ENCODE measurements around the gene SNCA. TPM values are rescaled to one million over a fixed set of nuclear protein-coding genes. Genes with fewer than 3 reads are reported as not detected.

SNCA gene
- total RNA-seq, 1 donor = 3.5 TPM

DNA sequence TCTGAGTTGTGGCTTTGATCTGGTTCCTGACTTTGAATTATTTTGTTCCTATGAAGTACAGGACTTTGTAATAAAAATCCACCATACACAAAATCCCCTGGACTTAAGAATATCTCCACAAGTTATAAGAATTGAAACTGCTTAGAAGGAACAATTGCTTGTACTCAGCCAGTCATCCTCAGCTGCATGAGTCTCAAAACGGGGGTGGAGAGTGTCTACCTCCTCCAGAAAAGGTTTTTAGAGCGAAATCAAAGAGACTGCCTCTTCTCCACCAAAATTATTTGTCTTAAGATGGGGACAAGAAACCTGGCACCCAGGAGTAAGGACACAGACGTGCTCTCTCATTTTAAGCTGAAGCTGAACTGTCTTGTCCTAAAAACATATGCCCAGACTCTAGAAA is 74.7 kb downstream of the SNCA start:
- no peak for DNase-seq (ENCODE audit: low read depth)
- H3K4me3 ChIP-seq (ENCODE audit: low read depth, low read length) = no peak overlapping the region
- TF ChIP-seq, protein P1, sequence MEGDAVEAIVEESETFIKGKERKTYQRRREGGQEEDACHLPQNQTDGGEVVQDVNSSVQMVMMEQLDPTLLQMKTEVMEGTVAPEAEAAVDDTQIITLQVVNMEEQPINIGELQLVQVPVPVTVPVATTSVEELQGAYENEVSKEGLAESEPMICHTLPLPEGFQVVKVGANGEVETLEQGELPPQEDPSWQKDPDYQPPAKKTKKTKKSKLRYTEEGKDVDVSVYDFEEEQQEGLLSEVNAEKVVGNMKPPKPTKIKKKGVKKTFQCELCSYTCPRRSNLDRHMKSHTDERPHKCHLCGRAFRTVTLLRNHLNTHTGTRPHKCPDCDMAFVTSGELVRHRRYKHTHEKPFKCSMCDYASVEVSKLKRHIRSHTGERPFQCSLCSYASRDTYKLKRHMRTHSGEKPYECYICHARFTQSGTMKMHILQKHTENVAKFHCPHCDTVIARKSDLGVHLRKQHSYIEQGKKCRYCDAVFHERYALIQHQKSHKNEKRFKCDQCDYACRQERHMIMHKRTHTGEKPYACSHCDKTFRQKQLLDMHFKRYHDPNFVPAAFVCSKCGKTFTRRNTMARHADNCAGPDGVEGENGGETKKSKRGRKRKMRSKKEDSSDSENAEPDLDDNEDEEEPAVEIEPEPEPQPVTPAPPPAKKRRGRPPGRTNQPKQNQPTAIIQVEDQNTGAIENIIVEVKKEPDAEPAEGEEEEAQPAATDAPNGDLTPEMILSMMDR (IDR thresholded peaks at IDR 0.05; ENCODE audit: insufficient read depth, low read depth, low read length) = no peak

DNA sequence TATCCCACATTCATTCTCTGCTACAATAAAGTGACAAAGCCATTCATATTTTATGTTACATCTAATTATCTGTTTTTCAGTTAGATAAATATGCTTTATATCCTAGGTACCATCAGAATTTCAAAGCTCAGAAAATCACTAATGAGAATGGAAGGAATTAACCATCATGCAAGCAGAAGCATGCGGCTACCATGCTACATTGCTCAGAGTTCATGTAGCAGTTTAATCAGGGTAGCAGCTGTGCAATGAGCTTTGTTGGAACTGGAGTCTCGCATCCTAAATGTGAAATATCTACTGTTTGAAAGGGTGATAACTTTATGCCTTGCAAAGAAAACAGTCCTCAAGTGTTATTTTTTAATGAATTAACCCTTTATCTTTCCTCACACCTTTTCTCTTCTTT is 77.5 kb downstream of the SNCA start:
- TF ChIP-seq, protein P1 (IDR thresholded peaks at IDR 0.05; ENCODE audit: insufficient read depth, low read depth, low read length) = no peak
- H3K4me3 ChIP-seq (ENCODE audit: low read depth, low read length) = no peak overlapping the region
- no peak for DNase-seq (ENCODE audit: low read depth)

DNA sequence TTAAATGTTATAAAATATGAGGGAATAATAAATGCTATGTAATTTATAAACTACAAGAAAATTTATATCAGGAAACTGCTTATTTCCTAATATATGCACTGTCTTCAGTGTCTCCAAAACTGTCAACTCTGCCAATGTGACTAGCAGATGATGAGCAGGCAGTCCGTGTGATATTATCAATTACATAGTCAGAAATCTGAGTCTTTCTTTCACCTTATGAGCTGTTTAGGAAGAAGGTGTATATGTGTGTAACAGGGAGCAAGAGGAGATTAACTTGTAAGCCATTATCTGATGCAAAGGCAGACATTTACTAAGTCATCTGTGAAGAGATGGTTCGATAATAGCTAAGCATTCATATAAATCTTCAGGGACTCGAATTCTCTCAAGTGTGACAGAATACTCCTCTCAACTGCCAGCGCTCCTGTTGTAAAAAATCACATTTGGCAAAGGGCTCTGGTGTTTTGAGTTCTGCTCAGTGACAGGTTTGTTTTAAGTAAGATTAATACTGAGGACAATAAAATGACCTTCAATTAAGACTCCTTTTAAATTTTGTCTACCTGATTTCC is 79.7 kb downstream of the SNCA start:
- TF ChIP-seq, protein P1 (IDR thresholded peaks at IDR 0.05; ENCODE audit: insufficient read depth, low read depth, low read length) = no peak
- no peak for DNase-seq (ENCODE audit: low read depth)

DNA sequence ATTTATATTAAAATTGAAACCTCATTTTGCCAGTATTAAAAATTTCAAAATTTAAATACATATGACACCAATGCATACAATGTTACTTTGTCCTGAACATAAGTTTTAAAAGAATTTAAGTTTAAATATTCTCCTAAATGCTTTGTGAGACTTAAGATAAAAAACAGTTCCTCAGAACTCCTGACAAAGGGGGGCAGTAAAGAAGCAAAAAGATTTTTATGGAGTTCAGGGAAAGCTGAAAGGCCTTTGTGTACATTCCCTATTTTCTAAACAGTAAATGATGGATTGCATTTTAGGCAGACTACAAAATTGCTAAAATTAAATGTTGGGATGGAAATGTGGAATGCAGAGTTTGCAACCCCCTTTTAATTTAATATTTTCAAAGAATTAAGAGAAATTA is 81.7 kb downstream of the SNCA start:
- no peak overlapping the region for H3K4me3 ChIP-seq (ENCODE audit: low read depth, low read length)
- DNase-seq (ENCODE audit: low read depth) = peak; percentile 31
- TF ChIP-seq, protein P1 (IDR thresholded peaks at IDR 0.05; ENCODE audit: insufficient read depth, low read depth, low read length) = peak; percentile 25

More for the DNA sequence above, 79.7 kb downstream of the SNCA start:
- no peak overlapping the region for H3K4me3 ChIP-seq (ENCODE audit: low read depth, low read length)

DNA sequence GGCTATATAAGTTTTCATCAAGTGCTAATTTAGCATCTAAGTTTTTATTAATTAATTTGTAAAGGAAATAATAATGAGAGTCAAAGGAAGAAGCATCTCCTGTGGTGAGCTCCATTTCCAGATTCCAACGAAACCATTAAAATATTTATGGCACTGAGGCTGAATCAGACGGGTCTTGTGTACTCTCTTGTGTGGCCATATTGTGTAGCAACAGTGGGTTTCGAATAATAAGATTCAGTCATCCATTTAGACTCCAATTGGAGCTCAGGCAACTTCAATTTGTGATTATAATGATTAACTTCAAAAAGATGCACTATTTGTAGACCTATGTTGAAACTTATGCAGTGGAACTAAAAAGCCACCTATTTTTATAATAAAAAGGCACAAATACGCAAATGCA is 82.4 kb downstream of the SNCA start:
- TF ChIP-seq, protein P1 (IDR thresholded peaks at IDR 0.05; ENCODE audit: insufficient read depth, low read depth, low read length) = no peak
- H3K4me3 ChIP-seq (ENCODE audit: low read depth, low read length) = no peak overlapping the region
- DNase-seq (ENCODE audit: low read depth) = no peak

DNA sequence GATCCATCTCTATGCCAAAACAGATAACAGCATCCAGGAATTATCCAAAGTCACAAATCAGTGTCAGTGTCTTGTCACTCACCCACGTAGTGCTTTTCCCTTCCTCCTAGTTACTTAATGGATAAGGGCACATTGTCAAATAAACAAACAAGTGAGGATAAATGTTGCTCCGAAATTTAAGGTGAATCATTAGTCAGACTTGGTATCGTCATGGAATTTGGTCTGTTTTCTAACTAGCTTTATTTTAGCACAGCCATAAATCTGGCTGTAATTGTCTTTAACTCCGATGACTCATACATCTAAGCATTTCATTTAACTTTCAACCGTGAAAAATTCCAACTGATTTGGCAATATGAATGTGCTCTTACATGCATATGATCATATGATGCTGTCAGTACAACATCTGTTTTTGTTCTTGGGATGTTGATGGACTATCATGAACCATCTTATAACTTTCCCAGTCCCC is 83.3 kb downstream of the SNCA start:
- TF ChIP-seq, protein P1 (IDR thresholded peaks at IDR 0.05; ENCODE audit: insufficient read depth, low read depth, low read length) = no peak
- DNase-seq (ENCODE audit: low read depth) = peak; percentile 98
- no peak overlapping the region for H3K4me3 ChIP-seq (ENCODE audit: low read depth, low read length)
